SH-SY5Y (cell line): ENCODE data around the gene GUCY1A2.

ENCODE experiments used
- GATA2 ChIP-seq: IDR thresholded peaks from 2 replicates; pipeline ENCODE4 v1.6.1; 2011; ENCODE audit warnings: mild to moderate bottlenecking, low read depth, low read length
- GATA3 ChIP-seq: IDR thresholded peaks from 2 replicates; pipeline ENCODE4 v1.6.1; 2011; ENCODE audit warnings: low read depth, mild to moderate bottlenecking, low read length, moderate library complexity

The GUCY1A2 gene

GRCh38 chr11:106834567-106834966 lies 183.7 kb downstream of the GUCY1A2 start:
- TF ChIP-seq GATA2 (no peak), GATA3 (no peak)

GRCh38 chr11:106828976-106829375 lies 189.3 kb downstream of the GUCY1A2 start:
- TF ChIP-seq GATA2 (no peak), GATA3 (no peak)

- no peak for TF ChIP-seq GATA2
- TF ChIP-seq GATA3, result no peak
Observed at GRCh38 chr11:106828576-106828975, 189.7 kb downstream of the GUCY1A2 start.

GRCh38 chr11:106827687-106828086 lies 190.6 kb downstream of the GUCY1A2 start:
- no peak for TF ChIP-seq GATA2
- no peak for TF ChIP-seq GATA3

GRCh38 chr11:106821826-106822225 lies 196.4 kb downstream of the GUCY1A2 start:
- TF ChIP-seq GATA3 (no peak), GATA2 (no peak)

GRCh38 chr11:106821291-106821690 lies 197.0 kb downstream of the GUCY1A2 start:
- TF ChIP-seq GATA2 (no peak), GATA3 (no peak)

GRCh38 chr11:106818443-106818842 lies 199.8 kb downstream of the GUCY1A2 start:
- TF ChIP-seq GATA3 (no peak), GATA2 (no peak)

GRCh38 chr11:106815209-106815608 lies 203.1 kb downstream of the GUCY1A2 start:
- TF ChIP-seq GATA3 (no peak), GATA2 (no peak)

- no peak for TF ChIP-seq GATA2
- TF ChIP-seq GATA3, result no peak
Observed at GRCh38 chr11:106813806-106814205, 204.5 kb downstream of the GUCY1A2 start.

GRCh38 chr11:106794058-106794457 lies 224.2 kb downstream of the GUCY1A2 start:
- TF ChIP-seq GATA2 (no peak), GATA3 (no peak)

GRCh38 chr11:106789406-106789805 lies 228.9 kb downstream of the GUCY1A2 start:
- TF ChIP-seq GATA2 (no peak), GATA3 (no peak)

- TF ChIP-seq GATA2 (no peak), GATA3 (no peak)
Observed at GRCh38 chr11:106787454-106787853, 230.8 kb downstream of the GUCY1A2 start.

- TF ChIP-seq GATA2, result no peak
- no peak for TF ChIP-seq GATA3
Observed at GRCh38 chr11:106785913-106786650, 232.2 kb downstream of the GUCY1A2 start.

- no peak for TF ChIP-seq GATA3
- no peak for TF ChIP-seq GATA2
Observed at GRCh38 chr11:106770489-106771085, 247.7 kb downstream of the GUCY1A2 start.

- TF ChIP-seq GATA3 (no peak), GATA2 (no peak)
Observed at GRCh38 chr11:106765469-106766258, 252.6 kb downstream of the GUCY1A2 start.

- TF ChIP-seq GATA2, result no peak
- TF ChIP-seq GATA3, result no peak
Observed at GRCh38 chr11:106763501-106763900, 254.8 kb downstream of the GUCY1A2 start.
